AG08395 (cell line): ENCODE data around the gene CRYZ.

Source experiments
- DNase-seq: peaks from one replicate; pipeline ENCODE4 v3.0.0; 2012; ENCODE audit warnings: mixed read lengths, low spot score

The CRYZ gene

DNA sequence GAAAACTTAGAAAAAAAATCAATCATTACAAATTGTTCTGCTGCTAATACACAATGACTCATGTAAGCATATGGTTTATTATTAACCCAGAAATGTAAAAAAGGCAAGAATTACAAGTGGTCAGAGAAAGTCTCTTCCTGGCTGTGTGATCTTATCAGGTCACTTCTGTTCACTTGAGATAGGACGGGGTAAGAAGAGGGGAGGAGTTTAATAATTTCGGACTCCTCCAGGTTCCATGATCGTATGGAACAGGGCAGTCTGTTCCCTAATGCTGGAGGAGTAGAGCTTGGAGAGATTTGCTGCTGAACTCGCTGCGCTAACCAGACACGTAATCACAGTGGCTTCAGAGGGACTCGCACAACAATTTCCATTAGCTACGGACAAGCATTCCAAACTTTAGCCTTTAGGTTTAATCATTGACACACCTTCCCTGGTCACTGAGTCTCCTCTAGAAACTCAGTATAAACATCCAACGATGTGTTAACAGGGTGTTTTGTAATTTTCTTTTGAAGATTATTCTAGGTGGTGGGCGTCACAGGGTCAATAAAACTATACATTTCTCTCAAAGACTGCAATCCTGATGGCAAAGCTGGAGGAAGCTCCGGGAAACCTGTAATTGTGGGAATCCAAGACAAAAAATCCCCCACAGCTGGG is 1.3 kb downstream of the CRYZ start:
- DNase-seq: no peak

DNA sequence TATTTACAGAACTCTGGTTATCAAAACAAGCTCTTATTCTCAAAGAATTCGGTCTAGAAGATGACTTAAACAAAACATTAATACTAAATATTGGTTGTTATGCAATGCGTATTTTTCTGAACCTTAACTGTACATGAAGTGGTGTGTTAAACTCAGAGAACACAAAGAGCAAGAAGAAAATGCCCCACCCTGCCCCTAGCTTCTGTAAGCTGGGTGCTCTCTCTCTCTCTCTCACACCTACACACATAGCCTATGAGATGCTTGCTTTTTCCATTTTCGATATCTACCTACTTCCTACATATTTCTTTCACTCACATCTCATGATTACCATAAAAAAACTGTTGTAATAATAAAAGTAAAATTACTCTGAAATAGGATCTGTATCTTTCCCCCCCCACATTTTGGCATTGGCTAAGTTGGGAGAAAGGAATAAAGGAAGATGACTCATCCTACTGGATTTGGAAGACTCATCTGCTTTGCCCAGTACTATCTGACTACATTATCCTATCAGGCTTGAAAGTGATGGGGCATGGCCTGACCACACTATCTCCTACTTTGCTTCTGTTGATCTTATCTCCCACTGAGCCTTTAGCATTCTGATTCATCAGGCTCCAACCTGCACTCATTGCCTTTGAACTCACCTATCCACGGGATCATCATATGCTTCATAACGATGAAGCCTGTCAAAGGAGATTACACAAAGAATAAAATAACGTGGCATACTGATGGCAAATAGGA is 2.9 kb downstream of the CRYZ start:
- peak; percentile 63 for DNase-seq

- DNase-seq: no peak
These were observed 4.1 kb downstream of the CRYZ start for GRCh38 chr1:74728736-74729135.

DNA sequence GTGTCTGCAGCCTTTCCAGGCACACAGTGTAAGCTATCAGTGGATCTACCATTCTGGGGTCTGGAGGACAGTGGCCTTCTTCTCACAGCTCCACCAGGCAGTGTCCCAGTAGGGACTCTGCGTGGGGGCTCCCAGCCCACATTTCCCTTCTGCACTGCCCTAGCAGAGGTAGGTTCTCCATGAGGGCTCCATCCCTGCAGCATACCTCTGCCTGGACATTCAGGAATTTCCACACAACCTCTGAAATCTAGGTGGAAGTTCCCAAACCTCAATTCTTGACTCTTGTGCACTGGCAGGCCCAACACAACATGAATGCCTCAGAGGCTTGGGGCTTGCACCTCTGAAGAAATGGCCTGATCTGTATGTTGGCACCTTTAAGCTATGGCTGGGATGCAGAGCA is 6.8 kb downstream of the CRYZ start:
- no peak for DNase-seq

GRCh38 chr1:74717626-74718025 is 15.2 kb downstream of the CRYZ start:
- DNase-seq: no peak

DNA sequence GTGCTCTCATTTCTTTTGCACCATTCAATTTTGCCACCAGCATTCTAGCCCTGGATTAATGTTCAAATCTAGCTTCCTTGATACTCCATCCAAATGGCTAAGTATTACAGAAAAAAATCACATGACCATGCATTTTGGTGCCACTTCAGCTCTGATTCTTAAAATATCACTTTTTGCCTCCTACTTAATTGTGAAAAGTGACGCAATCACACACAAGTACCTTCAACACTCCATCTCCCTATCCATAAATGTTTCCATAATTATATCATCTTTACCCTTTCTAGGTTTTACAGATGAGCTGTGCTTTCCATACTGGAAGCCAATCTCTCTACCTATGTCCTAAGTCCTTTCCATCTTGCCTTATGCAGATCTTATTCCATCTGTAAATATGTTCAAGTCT is 16.0 kb downstream of the CRYZ start:
- DNase-seq: no peak

DNA sequence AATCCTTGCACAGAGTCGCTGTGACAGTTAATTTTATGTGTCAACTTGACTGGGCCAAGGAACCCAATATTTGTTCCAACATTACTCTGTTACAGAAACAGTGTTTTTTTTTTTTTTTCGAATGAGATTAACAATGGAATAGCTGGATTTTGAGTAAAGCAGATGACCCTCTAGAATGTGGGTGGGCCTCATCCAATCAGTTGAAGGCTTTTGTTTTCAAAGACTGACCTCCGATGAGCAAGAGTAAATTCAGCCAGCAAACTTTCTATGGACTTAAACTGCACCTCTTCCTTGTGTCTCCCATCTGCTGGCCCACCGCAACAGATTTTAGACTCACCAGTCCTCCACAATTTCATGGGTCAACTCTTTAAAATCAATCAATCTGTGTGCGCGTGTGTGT is 17.0 kb downstream of the CRYZ start:
- DNase-seq: no peak

DNA sequence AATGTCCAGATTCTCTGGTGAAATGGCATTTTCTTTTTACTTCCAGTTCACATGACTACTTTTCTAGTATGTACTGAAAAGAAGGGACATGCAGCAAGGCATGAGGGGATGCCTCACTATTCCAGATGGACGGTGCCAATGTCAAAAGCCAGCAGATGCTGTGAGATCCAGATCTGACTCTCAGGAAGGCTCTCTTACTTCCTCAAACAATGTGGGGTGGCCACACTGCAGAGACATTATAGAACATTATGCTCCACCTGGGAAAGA is 17.7 kb downstream of the CRYZ start:
- DNase-seq: no peak

GRCh38 chr1:74714429-74715235 is 18.2 kb downstream of the CRYZ start:
- DNase-seq: no peak

GRCh38 chr1:74713849-74714248 is 19.0 kb downstream of the CRYZ start:
- DNase-seq: no peak

GRCh38 chr1:74712881-74713280 is 20.0 kb downstream of the CRYZ start:
- no peak for DNase-seq

DNA sequence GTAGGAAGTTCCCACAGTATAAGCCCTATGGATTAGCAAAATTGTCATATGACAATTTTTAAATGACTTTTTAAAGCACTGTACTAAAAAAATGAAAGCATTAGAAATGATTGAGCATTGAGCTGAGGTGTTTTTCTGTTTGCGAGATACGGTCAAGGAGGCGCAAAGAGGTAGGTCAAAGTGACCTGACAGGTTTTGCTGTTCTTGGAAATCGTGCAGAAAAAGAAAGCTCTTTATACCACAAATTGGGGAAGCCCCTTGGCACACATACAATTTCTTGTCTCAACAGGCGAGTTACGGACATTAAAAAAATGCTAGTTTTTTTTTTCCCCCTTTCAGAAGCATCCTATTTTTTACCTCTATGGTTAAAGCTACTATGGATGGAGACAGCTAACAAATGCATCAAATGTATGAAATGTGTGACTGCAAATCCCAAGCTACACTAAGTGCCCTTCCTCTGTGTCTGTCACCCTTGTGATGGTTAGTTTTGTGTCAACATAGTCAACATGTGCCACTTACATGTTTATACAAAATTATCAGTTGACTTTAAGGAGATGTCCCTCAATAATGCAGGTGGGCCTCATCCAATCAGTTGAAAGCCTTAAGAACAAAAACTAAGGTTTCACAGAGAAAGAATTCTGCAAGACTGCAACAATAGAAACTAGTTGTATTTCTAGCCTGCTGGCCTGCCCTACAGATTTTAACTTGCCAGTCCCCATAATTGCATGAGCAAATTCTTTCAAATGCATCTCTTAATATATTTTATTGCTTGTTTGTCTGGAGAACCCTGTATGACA is 29.3 kb downstream of the CRYZ start:
- no peak for DNase-seq

DNA sequence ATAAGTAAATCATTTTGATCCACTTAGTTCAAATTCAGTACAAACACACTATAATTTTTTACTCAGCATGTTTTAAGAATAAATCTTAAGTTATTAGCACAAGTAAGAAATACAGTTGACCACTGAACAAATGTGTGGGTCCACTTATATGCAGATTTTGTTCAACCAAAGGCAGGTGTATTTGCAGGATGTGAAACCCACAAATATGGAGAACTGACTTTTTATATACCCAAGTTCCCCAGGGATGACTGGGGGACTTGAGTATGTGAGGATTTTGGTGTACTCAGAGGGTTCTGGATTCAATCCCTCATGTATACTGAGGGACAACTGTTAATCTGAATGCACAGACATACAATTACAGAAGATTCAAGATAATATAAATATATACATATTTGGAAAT is 33.5 kb downstream of the CRYZ start:
- no peak for DNase-seq

DNA sequence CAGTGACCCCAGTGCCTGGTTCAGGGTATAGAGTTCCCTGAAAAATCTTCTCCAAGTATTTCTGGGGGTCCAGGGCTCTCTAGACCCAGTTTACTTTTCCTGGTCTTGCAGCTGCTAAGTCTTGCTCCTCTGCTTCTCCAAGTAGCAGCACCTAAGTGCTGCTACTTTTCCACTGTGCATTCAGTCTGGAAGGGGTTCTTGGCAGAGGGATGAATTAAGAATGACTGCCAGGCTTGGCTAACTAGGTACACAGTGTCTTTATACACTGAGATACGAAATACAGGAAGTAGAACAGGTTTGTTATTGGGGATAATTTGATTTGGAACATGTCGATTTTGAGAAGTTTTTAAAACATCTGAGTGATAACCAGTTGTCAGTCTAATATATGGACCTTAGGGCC is 35.0 kb downstream of the CRYZ start:
- no peak for DNase-seq

- no peak for DNase-seq
These were observed 39.4 kb downstream of the CRYZ start for GRCh38 chr1:74693473-74693872.

- DNase-seq: no peak
These were observed 41.9 kb downstream of the CRYZ start for GRCh38 chr1:74690909-74691308.

GRCh38 chr1:74690364-74690696 is 42.5 kb downstream of the CRYZ start:
- no peak for DNase-seq

DNA sequence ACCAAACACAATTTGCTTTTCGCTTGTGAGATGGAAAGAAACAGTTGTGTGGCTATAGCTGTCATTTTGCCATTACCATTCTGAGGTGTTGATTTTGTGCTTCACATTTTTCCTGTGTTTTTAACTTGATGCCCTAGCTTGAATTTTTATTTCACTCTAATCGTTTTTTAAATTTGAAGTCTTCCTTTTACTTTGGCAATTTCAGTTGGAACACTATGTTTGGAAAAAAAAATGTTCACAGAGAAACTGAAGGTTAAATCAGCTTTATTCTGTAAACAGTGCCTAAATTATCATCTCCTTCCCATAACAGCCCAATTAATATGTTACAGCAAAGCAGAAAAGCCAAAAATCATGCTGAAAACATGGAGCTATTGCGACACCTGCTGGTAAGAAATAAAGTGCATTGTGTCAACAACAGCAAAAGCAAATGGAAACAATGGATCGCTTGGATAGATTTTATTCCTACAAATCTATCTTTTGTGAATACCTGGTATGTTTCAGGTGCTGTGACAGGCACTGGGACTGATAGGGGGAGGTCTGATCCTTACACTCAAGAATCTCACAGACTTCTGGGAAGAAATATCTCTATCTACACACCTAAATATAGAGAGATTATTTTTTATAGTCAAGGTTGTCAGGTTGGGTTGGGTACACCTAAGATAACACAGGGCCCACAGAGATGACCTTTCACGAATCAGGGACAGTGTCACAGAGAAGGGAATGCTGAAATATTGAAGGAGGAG is 43.1 kb downstream of the CRYZ start:
- DNase-seq: peak; percentile 48

GRCh38 chr1:74686928-74687327 is 45.9 kb downstream of the CRYZ start:
- DNase-seq: no peak

GRCh38 chr1:74684301-74684700 is 48.5 kb downstream of the CRYZ start:
- no peak for DNase-seq

DNA sequence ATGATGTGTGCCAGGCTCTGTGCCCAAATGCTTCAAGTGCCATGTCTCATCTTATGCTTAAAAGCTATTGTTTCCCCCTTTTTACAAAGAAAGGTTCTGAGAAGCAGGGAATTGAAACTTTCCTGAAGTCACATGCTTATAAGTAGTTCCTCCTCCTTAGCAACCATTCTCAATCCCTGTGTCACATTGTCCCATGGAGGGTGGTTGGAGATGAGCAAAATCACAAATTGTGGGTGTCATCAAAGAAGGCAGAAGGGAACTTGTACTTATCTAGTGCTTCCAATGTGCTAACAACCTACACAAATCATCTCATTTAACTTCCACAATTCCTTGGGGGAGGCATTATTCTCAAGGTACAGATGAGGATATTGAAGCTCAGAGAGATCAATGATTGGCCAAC is 49.2 kb downstream of the CRYZ start:
- DNase-seq: no peak

DNA sequence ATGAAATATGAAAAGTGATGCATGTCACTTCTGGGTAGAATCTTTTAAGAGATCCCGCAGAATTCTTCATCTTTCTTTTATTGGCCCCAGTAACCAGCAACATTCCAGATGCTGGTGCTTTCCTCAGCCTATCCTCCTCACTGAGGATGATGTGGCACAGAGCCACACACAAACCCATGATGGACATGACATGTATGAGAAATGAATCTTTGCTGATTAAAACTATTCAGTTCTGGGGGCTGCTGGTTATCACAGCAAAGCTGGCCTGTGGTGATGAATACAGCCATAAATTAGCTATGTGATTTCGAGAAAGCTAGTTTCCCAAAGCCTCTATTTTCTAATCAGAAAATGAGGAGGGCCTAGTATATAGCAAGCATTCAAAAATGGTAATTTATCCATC is 51.0 kb downstream of the CRYZ start:
- no peak for DNase-seq
